H1 (cell line): ENCODE data around the gene RIIAD1. TPM values are rescaled to one million over a fixed set of nuclear protein-coding genes. Genes with fewer than 3 reads are reported as not detected.

Source experiments
- CTCF ChIA-PET: fragments of 300-600 bp; sonication (Branson Sonifier 250); formaldehyde crosslinking; loops from one replicate; lab custom pipeline; 2021; ENCODE audit not compliant: partially characterized antibody; lab: Charles Lee
- POLR2A ChIA-PET: fragments of 300-600 bp; sonication (Branson Sonifier 250); formaldehyde crosslinking; loops from one replicate; lab custom pipeline; 2021; ENCODE audit warnings: inconsistent platforms; ENCODE audit not compliant: partially characterized antibody; lab: Charles Lee
- DNase-seq, 2 experiments: peaks; one replicate each; pipeline versions ENCODE4 v3.0.0 to v3.0.0-alpha.2; 2010 to 2022; ENCODE audit warnings: low spot score in 2 of 2, low read depth in 1 of 2, mixed read lengths in 1 of 2
- FAIRE-seq: peaks from 2 replicates; lab custom pipeline; 2011; peaks lifted over from hg19 to GRCh38; lab: Jason Lieb, UNC
- H2AFZ ChIP-seq: 2 replicates; pipeline ENCODE4 v1.8.1; 2012; ENCODE audit warnings: low read length, inconsistent platforms
- H2AK5ac ChIP-seq: 2 replicates; pipeline ENCODE4 v1.6.1; 2013; ENCODE audit warnings: low read depth, low read length
- H2BK120ac ChIP-seq: replicated peaks from 2 replicates; pipeline ENCODE3; 2013; ENCODE audit warnings: low read depth, low read length, inconsistent platforms
- H2BK12ac ChIP-seq: 2 replicates; pipeline ENCODE4 v1.6.1; 2013; ENCODE audit warnings: low read depth, low read length
- H2BK15ac ChIP-seq: 2 replicates; pipeline ENCODE4 v1.6.1; 2013; ENCODE audit warnings: low read length
- H2BK20ac ChIP-seq: 2 replicates; pipeline ENCODE4 v1.6.1; 2013; ENCODE audit warnings: low read length
- H2BK5ac ChIP-seq: 2 replicates; pipeline ENCODE4 v1.6.1; 2013; ENCODE audit warnings: low read depth, low read length
- H3K14ac ChIP-seq: 2 replicates; pipeline ENCODE4 v1.6.1; 2013; ENCODE audit warnings: inconsistent platforms; ENCODE audit not compliant: insufficient read length
- H3K18ac ChIP-seq: 2 replicates; pipeline ENCODE4 v1.6.1; 2013; ENCODE audit warnings: low read length; ENCODE audit errors: extremely low read depth
- H3K23ac ChIP-seq: 2 replicates; pipeline ENCODE4 v1.6.1; 2013; ENCODE audit warnings: inconsistent platforms; ENCODE audit not compliant: insufficient read length
- H3K23me2 ChIP-seq: 2 replicates; pipeline ENCODE4 v1.6.1; 2013; ENCODE audit warnings: low read depth, low read length
- H3K27ac ChIP-seq: 2 replicates; pipeline ENCODE4 v1.6.1; 2011; ENCODE audit warnings: low read depth, low read length, inconsistent platforms
- H3K27me3 ChIP-seq, 4 experiments: replicated peaks in 1 of 4; 1 replicate in 1 of 4; 2 replicates in 3 of 4; pipeline versions ENCODE4 v1.6.1 to v1.8.1; 2011 to 2013; ENCODE audit warnings: low read length in 3 of 4, mild to moderate bottlenecking in 3 of 4, inconsistent platforms in 2 of 4, mixed read lengths in 2 of 4, moderate library complexity in 1 of 4; ENCODE audit not compliant: control insufficient read depth in 3 of 4, insufficient read depth in 3 of 4; ENCODE audit errors: extremely low read depth in 1 of 4
- H3K36me3 ChIP-seq, 4 experiments: 2 replicates each; pipeline versions ENCODE4 v1.6.1 to v1.8.1; 2011 to 2013; ENCODE audit warnings: mild to moderate bottlenecking in 4 of 4, low read length in 3 of 4, moderate library complexity in 2 of 4, control low read depth in 1 of 4, inconsistent platforms in 1 of 4; ENCODE audit not compliant: insufficient read depth in 4 of 4, control insufficient read depth in 2 of 4
- H3K4ac ChIP-seq: replicated peaks from 2 replicates; pipeline ENCODE3; 2013; ENCODE audit warnings: low read length, low read depth, mixed read lengths, inconsistent platforms; ENCODE audit not compliant: insufficient read length
- H3K4me1 ChIP-seq, 4 experiments: replicated peaks in 1 of 4; 1 replicate in 1 of 4; 2 replicates in 3 of 4; pipeline versions ENCODE4 v1.6.1 to v1.8.1; 2011 to 2013; ENCODE audit warnings: low read length in 3 of 4, inconsistent platforms in 2 of 4, mixed read lengths in 1 of 4; ENCODE audit not compliant: insufficient read depth in 4 of 4, control insufficient read depth in 3 of 4
- H3K4me2 ChIP-seq, 2 experiments: 2 replicates each; pipeline versions ENCODE4 v1.6.1 to v1.8.1; 2011 to 2013; ENCODE audit warnings: low read depth in 2 of 2, low read length in 2 of 2, control low read depth in 1 of 2, inconsistent platforms in 1 of 2, mild to moderate bottlenecking in 1 of 2; ENCODE audit not compliant: insufficient read depth in 1 of 2
- H3K4me3 ChIP-seq, 4 experiments: fragments of 200-600, 300-600 bp in 1 of 4; sonication (generic), shearing (Covaris generic), sonication (Bioruptor Twin) in 1 of 4; 2 replicates each; pipeline versions ENCODE4 v1.5.1 to v1.8.1; 2011 to 2016; ENCODE audit warnings: low read length in 4 of 4, low read depth in 3 of 4, control low read depth in 2 of 4, inconsistent platforms in 2 of 4, mild to moderate bottlenecking in 2 of 4, mixed read lengths in 1 of 4, moderate library complexity in 1 of 4; ENCODE audit not compliant: insufficient read depth in 2 of 4; ENCODE audit errors: extremely low read depth in 1 of 4
- H3K56ac ChIP-seq: replicated peaks from 2 replicates; pipeline ENCODE3; 2013; ENCODE audit warnings: low read depth, mild to moderate bottlenecking, mixed read lengths, low read length, inconsistent platforms; ENCODE audit not compliant: insufficient read length
- H3K79me1 ChIP-seq: 2 replicates; pipeline ENCODE4 v1.6.1; 2013; ENCODE audit warnings: low read depth, low read length, control low read depth
- H3K79me2 ChIP-seq, 2 experiments: 2 replicates each; pipeline versions ENCODE4 v1.6.1 to v1.8.1; 2012 to 2013; ENCODE audit warnings: low read length in 2 of 2, mild to moderate bottlenecking in 2 of 2, inconsistent platforms in 1 of 2; ENCODE audit not compliant: insufficient read depth in 2 of 2, control insufficient read depth in 1 of 2
- H3K9ac ChIP-seq, 4 experiments: replicated peaks in 1 of 4; 1 replicate in 1 of 4; 2 replicates in 3 of 4; pipeline versions ENCODE4 v1.6.1 to v1.8.1; 2011 to 2013; ENCODE audit warnings: low read depth in 3 of 4, low read length in 3 of 4, control low read depth in 2 of 4, mild to moderate bottlenecking in 2 of 4, moderate library complexity in 2 of 4, inconsistent platforms in 1 of 4; ENCODE audit errors: extremely low read depth in 1 of 4
- H3K9me3 ChIP-seq, 2 experiments: 2 replicates each; pipeline versions ENCODE4 v1.6.1 to v1.8.1; 2012 to 2013; ENCODE audit warnings: mild to moderate bottlenecking in 2 of 2, moderate library complexity in 2 of 2, control low read depth in 1 of 2, inconsistent platforms in 1 of 2, low read depth in 1 of 2, low read length in 1 of 2, mixed read lengths in 1 of 2; ENCODE audit not compliant: insufficient read depth in 2 of 2
- H4K20me1 ChIP-seq, 2 experiments: replicated peaks in 1 of 2; 2 replicates each; pipeline versions ENCODE3 to v1.8.1; 2011 to 2013; ENCODE audit warnings: inconsistent platforms in 2 of 2, low read length in 2 of 2, mild to moderate bottlenecking in 1 of 2; ENCODE audit not compliant: insufficient read depth in 2 of 2, control insufficient read depth in 1 of 2
- H4K5ac ChIP-seq: 2 replicates; pipeline ENCODE4 v1.6.1; 2013; ENCODE audit warnings: low read length, low read depth, mixed read lengths, inconsistent platforms; ENCODE audit not compliant: insufficient read length
- H4K8ac ChIP-seq: 2 replicates; pipeline ENCODE4 v1.8.0; 2013; ENCODE audit warnings: mild to moderate bottlenecking, moderate library complexity, low read length, inconsistent platforms; ENCODE audit not compliant: insufficient read depth; ENCODE audit errors: extremely low read depth
- H4K91ac ChIP-seq: replicated peaks from 2 replicates; pipeline ENCODE3; 2013; ENCODE audit warnings: low read length, mixed read lengths, inconsistent platforms; ENCODE audit not compliant: insufficient read length
- BACH1 ChIP-seq: IDR thresholded peaks from 2 replicates; pipeline ENCODE4 v1.6.1; 2012; ENCODE audit warnings: low read length, improper control_type of control experiment
- CREB1 ChIP-seq: IDR thresholded peaks from 2 replicates; pipeline ENCODE4 v1.6.1; 2012; ENCODE audit warnings: inconsistent platforms
- EP300 ChIP-seq, 2 experiments: IDR thresholded peaks; 1 replicate in 1 of 2; 2 replicates in 1 of 2; pipeline ENCODE4 v1.6.1; 2011 to 2012; ENCODE audit warnings: low read depth in 2 of 2, low read length in 2 of 2, mild to moderate bottlenecking in 2 of 2, borderline replicate concordance in 1 of 2, inconsistent platforms in 1 of 2, moderate library complexity in 1 of 2
- FOSL1 ChIP-seq: IDR thresholded peaks from 2 replicates; pipeline ENCODE4 v1.6.1; 2011; ENCODE audit warnings: mild to moderate bottlenecking, low read depth, low read length, moderate library complexity; ENCODE audit not compliant: insufficient read depth
- KDM4A ChIP-seq: IDR thresholded peaks from one replicate; pipeline ENCODE4 v1.7.1; 2012; ENCODE audit warnings: low read depth, mild to moderate bottlenecking, moderate library complexity, low read length, inconsistent platforms; ENCODE audit not compliant: severe bottlenecking
- MAFK ChIP-seq: IDR thresholded peaks from 2 replicates; pipeline ENCODE4 v1.6.1; 2012; ENCODE audit warnings: low read depth, mild to moderate bottlenecking, improper control_type of control experiment, low read length
- POU5F1 ChIP-seq: IDR thresholded peaks from 2 replicates; pipeline ENCODE4 v1.6.1; 2011; ENCODE audit warnings: low read depth, mild to moderate bottlenecking, low read length, moderate library complexity
- SIRT6 ChIP-seq: IDR thresholded peaks from one replicate; pipeline ENCODE4 v1.7.1; 2012; ENCODE audit warnings: low read length, inconsistent platforms
- YY1 ChIP-seq: IDR thresholded peaks from 2 replicates; pipeline ENCODE4 v1.6.1; 2011; ENCODE audit warnings: low read depth, mild to moderate bottlenecking, low read length
- WGBS, 2 experiments: shearing (Covaris generic) in 1 of 2; methylation state at CpG; one replicate each; pipeline versions ENCODE4 v1.1.6 to v1.1.7; 2013 to 2015; ENCODE audit warnings: low lambda C conversion rate in 2 of 2, mixed read lengths in 2 of 2, inconsistent platforms in 1 of 2, low coverage in 1 of 2, missing lambda C conversion rate in 1 of 2; ENCODE audit not compliant: insufficient replicate concordance in 2 of 2, insufficient coverage in 1 of 2, insufficient read length in 1 of 2; ENCODE audit errors: extremely low coverage in 1 of 2, missing lambda C conversion rate in 1 of 2; 5-methylcytosine and 5-hydroxymethylcytosine counted together
- polyA plus RNA-seq, 7 experiments: library from polyadenylated mRNA; depleted of rRNA in 3 of 7; stranded (reverse) in 5 of 7; unstranded in 2 of 7; fragments of >200 nt in 5 of 7; fragments of 200-250 nt in 2 of 7; gene quantifications; 1 replicate in 5 of 7; 2 replicates in 1 of 7; 4 replicates in 1 of 7; pipeline versions ENCODE4 v1.2.1 to v1.2.3, GENCODE V29; 2011 to 2013; ENCODE audit warnings: missing spikeins in 2 of 7, mixed read lengths in 2 of 7
- total RNA-seq: library from RNA; stranded (reverse); fragmentation: NEBNext Ultra II Directional; extraction: Animal tissue kit (Norgen Biotek cat#: 25700); gene quantifications from 2 replicates; pipeline ENCODE4 v1.2.1, GENCODE V29; 2021
- TF ChIP-seq, protein P1 (sequence below): IDR thresholded peaks from 2 replicates; pipeline ENCODE4 v1.6.1; 2012; ENCODE audit warnings: low read length, inconsistent platforms
- TF ChIP-seq, protein P2 (sequence below): IDR thresholded peaks from 2 replicates; pipeline ENCODE4 v1.6.1; 2012; ENCODE audit warnings: inconsistent platforms

Gene RIIAD1
- total and polyA plus RNA-seq, 2 of the 8 experiments (the other 6 are each of a cell fraction or from before 2014, with no cell fraction given): not detected

DNA sequence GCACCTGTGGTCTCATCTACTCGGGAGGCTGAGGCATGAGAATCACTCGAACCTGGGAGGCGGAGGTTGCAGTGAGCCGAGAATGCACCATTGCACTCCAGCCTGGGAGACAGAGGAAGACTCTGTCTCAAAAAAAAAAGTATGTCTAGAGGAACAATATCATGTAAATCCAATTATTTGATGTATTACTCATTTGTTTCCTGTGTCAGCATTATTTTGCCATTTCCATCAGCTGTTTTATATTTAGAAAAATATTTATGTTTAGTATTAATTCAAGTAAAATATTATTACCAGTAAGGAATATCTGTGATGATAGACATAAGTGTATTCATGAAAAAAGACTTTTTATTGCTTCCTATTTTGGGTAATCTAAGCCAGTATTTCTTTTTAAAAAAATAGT lies 56.0 kb downstream of the RIIAD1 start:
- no peak overlapping the region for H2AFZ ChIP-seq
- no peak overlapping the region for H3K4me3 ChIP-seq
- ChIA-PET CTCF (interaction anchor here (0.6 to 1.2 kb wide), 3 partner anchors 48 to 62 kb away, joined by 3 to 4 read pairs (median 3); no protein-coding TSS in a partner anchor), POLR2A (interaction anchor here (0.6 to 1.4 kb wide), 3 partner anchors 22 to 147 kb away, joined by 3 read pairs; no protein-coding TSS in a partner anchor)
- H2AK5ac ChIP-seq: no peak overlapping the region
- FAIRE-seq: no peak
- no peak overlapping the region for H3K23ac ChIP-seq
- peaks cover 0 to 47% (median 13%) of the 10 kb centered on the region in 4 experiments; a peak in 6 of 8 replicates for H3K36me3 ChIP-seq
- H4K8ac ChIP-seq: no peak overlapping the region
- no peak overlapping the region for H3K27ac ChIP-seq
- no peaks in the 10 kb centered on the region for H3K79me2 ChIP-seq
- H3K27me3 ChIP-seq: peaks cover 0 to 1% (median 0%) of the 10 kb centered on the region in 4 experiments; a peak in 1 of 7 replicates
- H2BK20ac ChIP-seq: no peak overlapping the region
- no peak overlapping the region for H3K14ac ChIP-seq
- no peak overlapping the region for H2BK12ac ChIP-seq
- no peak for DNase-seq
- no peaks in the 10 kb centered on the region for H3K4me1 ChIP-seq
- WGBS, 2 experiments: 80% methylated on average over 4 of the region's 4 CpGs; no CpG with 5 or more reads in 1 of the 2 experiments
- H3K9me3 ChIP-seq: no peaks in the 10 kb centered on the region
- no peak overlapping the region for H3K18ac ChIP-seq
- no peaks in the 10 kb centered on the region for H4K20me1 ChIP-seq
- no peak overlapping the region for H4K5ac ChIP-seq
- no peak overlapping the region for H4K91ac ChIP-seq
- no peak overlapping the region for H2BK5ac ChIP-seq
- no peak overlapping the region for H3K4me2 ChIP-seq
- no peaks in the 10 kb centered on the region for H3K79me1 ChIP-seq
- H3K56ac ChIP-seq: no peak overlapping the region
- no peak overlapping the region for H2BK15ac ChIP-seq
- no peak overlapping the region for H2BK120ac ChIP-seq
- H3K23me2 ChIP-seq: no peaks in the 10 kb centered on the region
- H3K9ac ChIP-seq: no peak overlapping the region
- no peak overlapping the region for H3K4ac ChIP-seq
- no peak for TF ChIP-seq EP300 (IDR thresholded peaks at IDR 0.05; ENCODE audit: borderline replicate concordance in 1 of 2, low read depth in 2 of 2, low read length in 2 of 2)
- TF ChIP-seq MAFK: no peak
- no peak for TF ChIP-seq FOSL1
- TF ChIP-seq, protein P1, sequence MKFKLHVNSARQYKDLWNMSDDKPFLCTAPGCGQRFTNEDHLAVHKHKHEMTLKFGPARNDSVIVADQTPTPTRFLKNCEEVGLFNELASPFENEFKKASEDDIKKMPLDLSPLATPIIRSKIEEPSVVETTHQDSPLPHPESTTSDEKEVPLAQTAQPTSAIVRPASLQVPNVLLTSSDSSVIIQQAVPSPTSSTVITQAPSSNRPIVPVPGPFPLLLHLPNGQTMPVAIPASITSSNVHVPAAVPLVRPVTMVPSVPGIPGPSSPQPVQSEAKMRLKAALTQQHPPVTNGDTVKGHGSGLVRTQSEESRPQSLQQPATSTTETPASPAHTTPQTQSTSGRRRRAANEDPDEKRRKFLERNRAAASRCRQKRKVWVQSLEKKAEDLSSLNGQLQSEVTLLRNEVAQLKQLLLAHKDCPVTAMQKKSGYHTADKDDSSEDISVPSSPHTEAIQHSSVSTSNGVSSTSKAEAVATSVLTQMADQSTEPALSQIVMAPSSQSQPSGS: no peak
- TF ChIP-seq BACH1: no peak
- TF ChIP-seq KDM4A: no peak
- no peak for TF ChIP-seq CREB1
- no peak for TF ChIP-seq POU5F1
- TF ChIP-seq, protein P2, sequence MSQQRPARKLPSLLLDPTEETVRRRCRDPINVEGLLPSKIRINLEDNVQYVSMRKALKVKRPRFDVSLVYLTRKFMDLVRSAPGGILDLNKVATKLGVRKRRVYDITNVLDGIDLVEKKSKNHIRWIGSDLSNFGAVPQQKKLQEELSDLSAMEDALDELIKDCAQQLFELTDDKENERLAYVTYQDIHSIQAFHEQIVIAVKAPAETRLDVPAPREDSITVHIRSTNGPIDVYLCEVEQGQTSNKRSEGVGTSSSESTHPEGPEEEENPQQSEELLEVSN: no peak
- TF ChIP-seq SIRT6: no peak
- TF ChIP-seq YY1: no peak
